ENCODE data around the gene FBXW8. TPM values are rescaled to one million over a fixed set of nuclear protein-coding genes. Genes with fewer than 3 reads are reported as not detected.

Gene FBXW8
- 12.5 and 19.1 TPM in 2 replicates for total RNA-seq

GRCh38 chr12:116910645-116911451 is at the start of gene FBXW8:
Gene FBXW8, plus strand, starts transcription at chr12:116910950. Its CDS starts 88 bp downstream, at chr12:116911038.

GRCh38 chr12:116881325-116881876 is 29.3 kb upstream of the FBXW8 start, which contains the start of gene HRK:
Gene HRK, minus strand, starts transcription at chr12:116881441. Its CDS starts 134 bp downstream, at chr12:116881307.

Other genes starting within 250 kb of the FBXW8 start
- 21.9 and 28.4 TPM in 2 replicates for gene SPRING1, start 172.9 kb upstream of the FBXW8 start, total RNA-seq
- 1.7 and 2.1 TPM in 2 replicates for gene RNFT2, start 172.6 kb upstream of the FBXW8 start, total RNA-seq
- not detected in 2 replicates for gene HRK, start 29.5 kb upstream of the FBXW8 start, total RNA-seq
- not detected in 2 replicates for gene TESC, start 188.5 kb downstream of the FBXW8 start, total RNA-seq

Data from epithelial cell of alveolus of lung (primary cell).